GDM1 (cell line): ENCODE data around the gene UBAP1.
"Not testable (repeated sequence)": the region's sequence is repeated elsewhere in the genome, so short reads cannot be mapped to it uniquely, and the experiment has no call there.

ENCODE experiments used
- DNase-seq: peaks from one replicate; lab custom pipeline; 2025; lab: John Stamatoyannopoulos, UW

UBAP1 gene

DNA sequence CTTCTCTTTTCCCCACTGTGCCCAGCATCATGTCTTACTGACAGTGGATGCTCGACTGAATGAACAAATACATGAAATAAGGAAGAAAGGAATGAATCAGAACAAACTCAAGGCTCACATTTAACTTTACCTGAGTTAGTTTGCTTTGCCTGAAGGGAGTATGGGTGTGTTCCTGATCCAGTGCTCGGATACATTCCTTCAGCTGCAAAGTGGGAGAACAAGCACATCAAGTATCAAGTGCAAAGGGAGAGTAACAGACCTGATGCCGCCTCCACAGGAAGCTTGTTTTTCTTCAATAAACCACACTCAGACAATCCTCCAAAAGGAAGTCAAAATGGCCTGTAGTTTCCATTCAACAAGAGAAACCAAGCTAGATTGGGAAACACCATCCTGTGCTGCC, 84.1 kb downstream of the UBAP1 start:
- DNase-seq = no peak

DNA sequence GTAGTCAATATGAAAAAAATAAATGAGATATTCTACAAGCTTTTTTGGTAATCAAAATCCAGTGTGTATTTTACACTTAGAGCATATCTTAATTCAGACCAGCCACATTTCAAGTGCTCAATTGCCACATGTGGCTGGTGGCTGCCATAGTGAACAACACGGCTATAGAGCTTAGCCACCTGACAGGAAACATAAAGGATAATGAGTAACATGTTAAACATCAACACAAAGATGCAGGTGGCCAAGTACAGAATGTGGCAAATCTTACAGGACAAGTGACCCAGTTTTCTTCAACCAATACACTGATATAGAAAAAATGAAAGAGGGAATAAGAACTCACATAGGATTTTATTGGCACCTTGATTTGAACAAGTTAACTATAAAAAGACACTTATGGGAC, 88.8 kb downstream of the UBAP1 start:
- DNase-seq = no peak

GRCh38 chr9:34271265-34272006, 92.6 kb downstream of the UBAP1 start:
- DNase-seq = no peak

DNA sequence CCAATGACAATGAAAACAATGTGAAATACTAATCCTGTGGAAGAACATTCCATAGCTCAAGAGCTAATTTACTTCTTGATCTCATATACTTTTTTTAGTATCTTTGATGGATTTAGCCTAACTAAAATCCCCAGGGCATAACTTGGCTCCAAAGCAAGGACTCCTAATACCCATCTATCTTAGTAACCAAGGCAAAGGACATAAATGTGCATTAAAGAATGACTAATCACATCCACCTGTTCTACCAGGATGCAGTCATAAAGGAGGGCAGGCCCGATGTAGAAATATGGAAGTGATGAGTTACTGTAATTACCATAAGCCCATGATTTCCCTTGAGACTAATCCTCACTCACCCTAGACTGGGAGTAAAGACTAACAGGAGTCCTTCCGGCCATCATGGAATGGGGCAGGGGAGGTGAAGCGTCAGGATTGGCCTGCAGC, 93.3 kb downstream of the UBAP1 start:
- DNase-seq = no peak

DNA sequence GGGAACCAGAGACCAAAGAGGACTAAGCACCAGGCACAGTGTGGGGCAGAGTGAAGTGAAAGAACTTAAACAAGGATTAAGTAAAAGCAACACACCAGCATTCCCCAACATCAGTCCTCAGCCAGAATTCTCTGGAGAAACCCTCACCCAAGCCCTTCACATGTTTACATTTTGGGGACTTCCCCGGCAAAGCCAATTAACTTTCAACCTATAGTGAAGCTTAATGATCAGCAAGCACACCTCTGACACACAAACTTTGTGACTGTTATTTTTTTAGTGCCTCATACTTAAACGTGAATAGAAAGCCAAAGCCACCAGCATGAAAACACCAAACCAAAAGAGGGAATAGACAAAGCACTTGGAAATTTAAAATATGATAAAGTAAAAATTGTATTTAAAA, 94.7 kb downstream of the UBAP1 start:
- DNase-seq = not testable (repeated sequence)

GRCh38 chr9:34275811-34276210, 97.0 kb downstream of the UBAP1 start:
- DNase-seq = no peak

DNA sequence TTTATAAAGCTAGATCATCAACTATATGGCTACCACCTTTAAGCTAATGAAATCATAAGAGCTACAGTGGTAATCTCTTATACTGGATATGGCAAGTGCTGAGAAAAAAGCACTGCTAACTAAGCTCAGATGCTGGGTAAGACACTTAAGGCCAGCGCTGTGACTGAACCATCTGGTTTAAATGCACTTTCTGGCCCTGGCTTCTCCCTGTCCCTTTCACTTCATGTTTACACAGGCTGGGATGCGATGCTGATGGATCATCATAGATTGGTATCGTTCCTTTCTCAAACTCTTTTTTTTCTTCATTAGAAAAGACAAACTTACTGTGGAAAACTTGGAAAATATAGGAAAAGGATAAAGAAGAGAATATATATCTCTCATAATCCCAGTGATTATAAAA, 97.9 kb downstream of the UBAP1 start:
- DNase-seq = no peak

DNA sequence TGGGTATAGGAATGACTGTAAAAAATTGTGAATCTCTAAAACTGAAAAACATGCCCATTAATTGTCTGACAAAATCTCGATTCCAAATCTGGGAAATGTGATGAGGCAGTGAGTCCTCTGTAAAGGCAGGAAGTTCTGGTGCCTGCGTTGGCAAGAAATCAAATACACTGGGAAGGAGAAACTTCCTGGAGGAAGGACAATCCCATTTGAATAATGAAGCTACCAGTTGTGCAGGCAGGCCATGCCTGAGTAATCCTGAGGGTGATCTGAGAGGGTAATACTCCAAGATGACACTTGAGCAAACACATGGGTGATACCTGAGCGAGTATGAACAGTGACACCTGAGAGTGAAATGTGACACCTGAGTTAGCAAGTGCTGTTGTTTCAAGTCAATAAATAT, 100.6 kb downstream of the UBAP1 start:
- DNase-seq = no peak

DNA sequence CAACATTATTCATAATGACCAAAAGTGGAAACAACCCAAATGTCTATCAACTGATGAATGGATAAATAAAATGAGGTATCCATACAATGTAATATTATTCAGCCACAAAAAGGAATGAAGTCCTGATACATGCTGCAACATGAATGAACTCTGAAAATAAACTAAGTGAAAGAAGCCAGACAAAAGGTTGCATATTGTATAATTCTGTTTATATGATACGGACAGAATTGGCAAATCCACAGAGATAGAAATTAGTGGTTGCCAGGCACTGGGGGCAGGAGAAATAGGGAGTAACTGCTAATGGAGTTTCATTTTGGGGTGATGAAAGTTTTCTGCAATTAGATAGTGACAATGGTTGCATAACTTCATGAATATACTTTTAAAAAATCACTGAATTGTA, 103.3 kb downstream of the UBAP1 start:
- DNase-seq = no peak

DNA sequence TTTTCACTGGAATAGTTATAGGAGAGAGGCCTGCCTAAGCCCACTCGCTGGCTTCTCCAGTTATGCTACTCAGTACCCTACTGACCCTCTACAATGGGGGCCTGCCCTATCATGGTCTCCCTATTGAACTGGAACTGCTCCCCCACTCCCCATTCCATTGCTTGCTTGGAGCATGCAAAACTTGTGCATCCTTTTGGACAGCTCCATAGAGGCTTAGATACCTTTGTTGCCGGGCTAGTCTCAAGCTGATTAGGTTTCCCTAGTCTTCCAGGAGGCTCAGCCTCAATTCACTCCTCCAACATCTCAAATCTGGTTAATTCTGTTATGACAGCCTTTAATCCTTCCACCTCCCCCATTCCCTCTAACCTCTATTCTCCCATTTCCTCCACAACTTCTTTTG, 110.3 kb downstream of the UBAP1 start:
- DNase-seq = no peak

- DNase-seq = no peak
Measured at GRCh38 chr9:34291023-34291422, 112.2 kb downstream of the UBAP1 start.

DNA sequence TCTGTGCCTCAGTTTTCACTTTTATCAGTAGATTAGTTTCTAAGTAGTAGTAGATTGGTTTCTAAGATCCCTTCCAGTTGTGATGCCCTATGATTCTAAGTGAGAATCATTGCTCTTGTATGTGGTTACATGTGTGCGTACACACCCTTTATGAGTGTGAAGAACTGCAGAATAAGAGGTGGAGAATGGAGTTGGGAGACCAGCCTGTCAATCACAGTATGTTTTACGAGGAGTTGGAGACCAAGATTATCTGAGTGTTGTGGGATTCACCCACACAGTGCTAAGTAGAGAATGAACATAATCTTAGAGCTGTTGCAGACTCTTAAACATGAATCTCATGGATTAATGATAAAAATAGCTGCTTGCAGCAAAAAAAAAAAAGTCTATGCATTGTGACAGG, 112.6 kb downstream of the UBAP1 start:
- no peak for DNase-seq

DNA sequence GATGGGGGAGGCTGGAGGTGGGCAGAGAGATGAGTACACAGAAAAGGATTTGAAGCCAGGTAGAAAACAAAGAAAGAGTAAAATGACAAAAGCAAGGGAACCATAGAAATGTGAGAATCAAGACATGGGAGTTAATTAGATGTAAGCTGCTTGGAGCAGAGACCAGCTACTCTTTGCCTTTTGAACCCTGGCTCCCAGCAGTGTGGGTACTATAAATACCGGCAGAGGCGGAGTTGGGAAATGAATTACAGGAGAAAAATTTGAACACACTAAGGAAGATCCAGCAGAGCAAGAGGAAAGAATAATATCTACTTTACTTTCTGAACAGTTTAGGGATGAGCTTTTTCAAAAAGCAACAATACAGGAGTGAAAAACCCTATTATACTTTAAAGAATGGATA, 113.7 kb downstream of the UBAP1 start:
- DNase-seq = no peak

GRCh38 chr9:34301064-34301463, 122.2 kb downstream of the UBAP1 start:
- DNase-seq = not testable (repeated sequence)
